ENCODE data around the gene PPP1R15A.

Gene PPP1R15A

GRCh38 chr19:48872182-48872883 lies at the start of gene PPP1R15A:
Gene PPP1R15A, plus strand, starts transcription at chr19:48872421. Its CDS starts 813 bp downstream, at chr19:48873234.
- DNase-seq (ENCODE audit: low read depth), result peak; percentile 97
- H3K4me3 ChIP-seq (ENCODE audit: control insufficient read depth, low read depth, low read length), result peak within 1 kb of the TSS; percentile 91
- TF ChIP-seq CTCF (conservative IDR thresholded peaks at IDR 0.05; ENCODE audit: control insufficient read depth, insufficient read depth, low read depth, low read length), result no peak

GRCh38 chr19:48822514-48822913 lies 49.7 kb upstream of the PPP1R15A start:
- no peak for TF ChIP-seq CTCF (conservative IDR thresholded peaks at IDR 0.05; ENCODE audit: control insufficient read depth, insufficient read depth, low read depth, low read length)
- H3K4me3 ChIP-seq (ENCODE audit: control insufficient read depth, low read depth, low read length), result no peak overlapping the region
- DNase-seq (ENCODE audit: low read depth), result no peak

GRCh38 chr19:48826606-48827020 lies 45.6 kb upstream of the PPP1R15A start:
- no peak overlapping the region for H3K4me3 ChIP-seq (ENCODE audit: control insufficient read depth, low read depth, low read length)
- DNase-seq (ENCODE audit: low read depth), result no peak
- TF ChIP-seq CTCF (conservative IDR thresholded peaks at IDR 0.05; ENCODE audit: control insufficient read depth, insufficient read depth, low read depth, low read length), result peak; percentile 9

GRCh38 chr19:48830088-48830487 lies 42.1 kb upstream of the PPP1R15A start:
- no peak for DNase-seq (ENCODE audit: low read depth)
- H3K4me3 ChIP-seq (ENCODE audit: control insufficient read depth, low read depth, low read length), result no peak overlapping the region
- no peak for TF ChIP-seq CTCF (conservative IDR thresholded peaks at IDR 0.05; ENCODE audit: control insufficient read depth, insufficient read depth, low read depth, low read length)

- no peak overlapping the region for H3K4me3 ChIP-seq (ENCODE audit: control insufficient read depth, low read depth, low read length)
- no peak for TF ChIP-seq CTCF (conservative IDR thresholded peaks at IDR 0.05; ENCODE audit: control insufficient read depth, insufficient read depth, low read depth, low read length)
- no peak for DNase-seq (ENCODE audit: low read depth)
Measured at GRCh38 chr19:48830965-48831364, 41.3 kb upstream of the PPP1R15A start.

GRCh38 chr19:48833049-48833448 lies 39.2 kb upstream of the PPP1R15A start:
- H3K4me3 ChIP-seq (ENCODE audit: control insufficient read depth, low read depth, low read length), result no peak overlapping the region
- TF ChIP-seq CTCF (conservative IDR thresholded peaks at IDR 0.05; ENCODE audit: control insufficient read depth, insufficient read depth, low read depth, low read length), result no peak
- no peak for DNase-seq (ENCODE audit: low read depth)

Data from fibroblast of mammary gland (primary cell).